BLaER1 (cell line): ENCODE data around the gene TFR2.

Experiments
- H3K27ac ChIP-seq: shearing (Covaris generic); formaldehyde crosslinking; 2 replicates; pipeline ENCODE4 v1.8.1; 2022
- H3K27me3 ChIP-seq: shearing (Covaris generic); formaldehyde crosslinking; 2 replicates; pipeline ENCODE4 v1.8.1; 2022
- H3K36me3 ChIP-seq: shearing (Covaris generic); formaldehyde crosslinking; 2 replicates; pipeline ENCODE4 v1.8.1; 2022
- H3K4me1 ChIP-seq: shearing (Covaris generic); formaldehyde crosslinking; 2 replicates; pipeline ENCODE4 v1.8.1; 2022
- H3K4me2 ChIP-seq: shearing (Covaris generic); formaldehyde crosslinking; 2 replicates; pipeline ENCODE4 v1.8.1; 2022
- H3K4me3 ChIP-seq: shearing (Covaris generic); formaldehyde crosslinking; 2 replicates; pipeline ENCODE4 v1.8.1; 2022
- H3K9ac ChIP-seq: shearing (Covaris generic); formaldehyde crosslinking; 2 replicates; pipeline ENCODE4 v1.8.1; 2022
- H3K9me3 ChIP-seq: shearing (Covaris generic); formaldehyde crosslinking; 2 replicates; pipeline ENCODE4 v1.8.1; 2022
- H4K20me1 ChIP-seq: shearing (Covaris generic); formaldehyde crosslinking; 2 replicates; pipeline ENCODE4 v1.8.1; 2022
- Cebpa-rat ChIP-seq: shearing (Covaris generic); IDR thresholded peaks from 2 replicates; pipeline ENCODE4 v1.8.1; 2022

TFR2 gene

GRCh38 chr7:100588438-100588837 is 52.9 kb downstream of the TFR2 start:
- Histone ChIP-seq H3K27ac (no peak overlapping the region), H4K20me1 (peaks cover 17% of the 10 kb centered on the region), H3K4me2 (no peak overlapping the region), H3K9me3 (no peaks in the 10 kb centered on the region), H3K4me1 (peaks cover 31% of the 10 kb centered on the region), H3K27me3 (peaks cover 10% of the 10 kb centered on the region; the same call in 1 of the 2 replicates), H3K36me3 (no peaks in the 10 kb centered on the region), H3K4me3 (no peak overlapping the region), H3K9ac (no peak overlapping the region)
- TF ChIP-seq Cebpa-rat = no peak

GRCh38 chr7:100586266-100587025 is 54.9 kb downstream of the TFR2 start, which contains the start of gene FBXO24:
Gene FBXO24, plus strand, starts transcription at chr7:100586328. Its CDS starts 298 bp downstream, at chr7:100586626.
- H3K4me1 ChIP-seq = peaks cover 51% of the 10 kb centered on the region
- peak within 1 kb of the TSS; percentile 98 for H3K4me3 ChIP-seq
- no peaks in the 10 kb centered on the region for H3K9me3 ChIP-seq
- peaks cover 10% of the 10 kb centered on the region; the same call in 1 of the 2 replicates for H3K27me3 ChIP-seq
- H4K20me1 ChIP-seq = peaks cover 37% of the 10 kb centered on the region
- peak within 1 kb of the TSS; percentile 97 for H3K9ac ChIP-seq
- peak within 1 kb of the TSS; percentile 89 for H3K4me2 ChIP-seq
- H3K27ac ChIP-seq = peak within 1 kb of the TSS; percentile 97
- H3K36me3 ChIP-seq = peaks cover 11% of the 10 kb centered on the region
- no peak for TF ChIP-seq Cebpa-rat

GRCh38 chr7:100585511-100586265 is 55.7 kb downstream of the TFR2 start, which contains the start of gene LRCH4:
Gene LRCH4, minus strand, starts transcription at chr7:100586129. Its CDS starts 29 bp downstream, at chr7:100586100.
- Histone ChIP-seq H3K9ac (peak within 1 kb of the TSS; percentile 97), H3K27me3 (peaks cover 10% of the 10 kb centered on the region; the same call in 1 of the 2 replicates), H3K27ac (peak within 1 kb of the TSS; percentile 97), H3K36me3 (peaks cover 18% of the 10 kb centered on the region), H3K4me2 (peak within 1 kb of the TSS; percentile 89), H3K9me3 (no peaks in the 10 kb centered on the region), H3K4me1 (peaks cover 57% of the 10 kb centered on the region), H4K20me1 (peaks cover 45% of the 10 kb centered on the region), H3K4me3 (peak within 1 kb of the TSS; percentile 98)
- no peak for TF ChIP-seq Cebpa-rat

- no peak for TF ChIP-seq Cebpa-rat
- Histone ChIP-seq H3K27me3 (0 out of 2 replicates have a peak, but pooled peaks cover 3% of the 10 kb centered on the region), H3K4me1 (peaks cover 49% of the 10 kb centered on the region), H3K9me3 (no peaks in the 10 kb centered on the region), H4K20me1 (peaks cover 47% of the 10 kb centered on the region), H3K4me2 (peak overlapping the region; percentile 89), H3K9ac (peak overlapping the region; percentile 97), H3K4me3 (peak overlapping the region; percentile 98), H3K27ac (peak overlapping the region; percentile 97), H3K36me3 (peaks cover 26% of the 10 kb centered on the region)
Observed at GRCh38 chr7:100584683-100585510, 56.5 kb downstream of the TFR2 start.

GRCh38 chr7:100584054-100584682 is 57.2 kb downstream of the TFR2 start:
- no peaks in the 10 kb centered on the region for H3K27me3 ChIP-seq
- peaks cover 34% of the 10 kb centered on the region for H3K36me3 ChIP-seq
- peak overlapping the region; percentile 98 for H3K4me3 ChIP-seq
- peak overlapping the region; percentile 97 for H3K9ac ChIP-seq
- H3K4me2 ChIP-seq = peak overlapping the region; percentile 89
- H3K27ac ChIP-seq = peak overlapping the region; percentile 97
- H4K20me1 ChIP-seq = peaks cover 47% of the 10 kb centered on the region
- TF ChIP-seq Cebpa-rat = no peak
- H3K9me3 ChIP-seq = no peaks in the 10 kb centered on the region
- peaks cover 45% of the 10 kb centered on the region for H3K4me1 ChIP-seq

GRCh38 chr7:100583132-100584053 is 58.0 kb downstream of the TFR2 start:
- H3K4me3 ChIP-seq = peak overlapping the region; percentile 98
- peaks cover 41% of the 10 kb centered on the region for H3K36me3 ChIP-seq

GRCh38 chr7:100582650-100583049 is 58.7 kb downstream of the TFR2 start:
- Histone ChIP-seq H4K20me1 (peaks cover 61% of the 10 kb centered on the region), H3K27me3 (no peaks in the 10 kb centered on the region), H3K36me3 (peaks cover 49% of the 10 kb centered on the region), H3K4me1 (peaks cover 44% of the 10 kb centered on the region), H3K4me3 (peak overlapping the region; percentile 98), H3K27ac (peak overlapping the region; percentile 91), H3K4me2 (peak overlapping the region; percentile 89), H3K9me3 (no peaks in the 10 kb centered on the region), H3K9ac (peak overlapping the region; percentile 97)
- no peak for TF ChIP-seq Cebpa-rat

More at GRCh38 chr7:100583132-100584053, 58.0 kb downstream of the TFR2 start:
- Histone ChIP-seq H4K20me1 (peaks cover 55% of the 10 kb centered on the region), H3K4me2 (peak overlapping the region; percentile 89), H3K9me3 (no peaks in the 10 kb centered on the region), H3K9ac (peak overlapping the region; percentile 97), H3K27ac (peak overlapping the region; percentile 91), H3K27me3 (no peaks in the 10 kb centered on the region), H3K4me1 (peaks cover 45% of the 10 kb centered on the region)
- no peak for TF ChIP-seq Cebpa-rat

GRCh38 chr7:100582041-100582579 is 59.2 kb downstream of the TFR2 start:
- H3K36me3 ChIP-seq = peaks cover 54% of the 10 kb centered on the region
- no peaks in the 10 kb centered on the region for H3K9me3 ChIP-seq
- peak overlapping the region; percentile 89 for H3K4me2 ChIP-seq
- TF ChIP-seq Cebpa-rat = no peak
- H4K20me1 ChIP-seq = peaks cover 66% of the 10 kb centered on the region
- H3K9ac ChIP-seq = peak overlapping the region; percentile 97
- peaks cover 38% of the 10 kb centered on the region for H3K4me1 ChIP-seq
- H3K27ac ChIP-seq = peak overlapping the region; percentile 91
- H3K27me3 ChIP-seq = no peaks in the 10 kb centered on the region
- H3K4me3 ChIP-seq = peak overlapping the region; percentile 98
